HepG2 (cell line): ENCODE results near the gene RASA2. TPM values are rescaled to one million over a fixed set of nuclear protein-coding genes. Genes with fewer than 3 reads are reported as not detected.

Experiments used
- AHDC1 ChIP-seq: sonication (generic); formaldehyde crosslinking; IDR thresholded peaks from 2 replicates; pipeline ENCODE4 v1.5.1; 2020; ENCODE audit warnings: mild to moderate bottlenecking, missing genetic modification reagents, borderline replicate concordance
- CHD2 ChIP-seq: IDR thresholded peaks from 2 replicates; pipeline ENCODE4 v1.6.1; 2011; ENCODE audit warnings: low read depth, low read length, improper control_type of control experiment
- KLF13 ChIP-seq: sonication (generic); formaldehyde crosslinking; IDR thresholded peaks from 2 replicates; pipeline ENCODE4 v1.4.0; 2020; ENCODE audit warnings: mild to moderate bottlenecking, missing genetic modification reagents
- NKX3-1 ChIP-seq: sonication (generic); formaldehyde crosslinking; IDR thresholded peaks from 2 replicates; pipeline ENCODE4 v1.5.0; 2020; ENCODE audit warnings: missing genetic modification reagents
- PAX8 ChIP-seq: sonication (generic); formaldehyde crosslinking; IDR thresholded peaks from 2 replicates; pipeline ENCODE4 v1.8.0; 2022; ENCODE audit warnings: mild to moderate bottlenecking, missing genetic modification reagents, borderline replicate concordance
- RXRA ChIP-seq: sonication (generic); formaldehyde crosslinking; IDR thresholded peaks from 2 replicates; pipeline ENCODE4 v1.5.1; 2020; ENCODE audit warnings: missing genetic modification reagents
- SKIL ChIP-seq: sonication (generic); formaldehyde crosslinking; IDR thresholded peaks from 2 replicates; pipeline ENCODE4 v1.8.0; 2022; ENCODE audit warnings: missing genetic modification reagents, mild to moderate bottlenecking, moderate library complexity, borderline replicate concordance
- TOE1 ChIP-seq: sonication (generic); formaldehyde crosslinking; IDR thresholded peaks from 2 replicates; pipeline ENCODE4 v1.4.0; 2020; ENCODE audit warnings: mild to moderate bottlenecking, missing genetic modification reagents
- XBP1 ChIP-seq: sonication (generic); formaldehyde crosslinking; IDR thresholded peaks from 2 replicates; pipeline ENCODE4 v1.5.0; 2020; ENCODE audit warnings: missing genetic modification reagents
- ZBTB3 ChIP-seq: sonication (generic); formaldehyde crosslinking; IDR thresholded peaks from 2 replicates; pipeline ENCODE4 v1.4.0; 2020; ENCODE audit warnings: low read depth, mild to moderate bottlenecking, moderate library complexity, missing genetic modification reagents, borderline replicate concordance
- ZFP36 ChIP-seq: fragments of 150-350 bp; IDR thresholded peaks from 2 replicates; pipeline ENCODE4 v1.6.1; 2018; ENCODE audit warnings: borderline replicate concordance, low read length, low read depth; ENCODE audit not compliant: partially characterized antibody
- ZNF224 ChIP-seq: sonication (generic); formaldehyde crosslinking; IDR thresholded peaks from 2 replicates; pipeline ENCODE4 v1.5.0; 2020; ENCODE audit warnings: mild to moderate bottlenecking, missing genetic modification reagents
- ZNF253 ChIP-seq: sonication (generic); formaldehyde crosslinking; IDR thresholded peaks from 2 replicates; pipeline ENCODE4 v1.8.0; 2022; ENCODE audit warnings: mild to moderate bottlenecking, missing genetic modification reagents, borderline replicate concordance
- ZNF275 ChIP-seq: sonication (generic); formaldehyde crosslinking; IDR thresholded peaks from 2 replicates; pipeline ENCODE4 v1.8.0; 2022; ENCODE audit warnings: missing genetic modification reagents, mild to moderate bottlenecking, inconsistent platforms, borderline replicate concordance
- ZNF780A ChIP-seq: sonication (generic); formaldehyde crosslinking; IDR thresholded peaks from 2 replicates; pipeline ENCODE4 v1.8.0; 2022; ENCODE audit warnings: mild to moderate bottlenecking, missing genetic modification reagents, moderate library complexity
- ZNF790 ChIP-seq: sonication (generic); formaldehyde crosslinking; IDR thresholded peaks from 2 replicates; pipeline ENCODE4 v1.8.0; 2022; ENCODE audit warnings: missing genetic modification reagents, mild to moderate bottlenecking, borderline replicate concordance
- polyA plus RNA-seq, 8 experiments: library from polyadenylated mRNA; depleted of rRNA in 3 of 8; stranded (reverse) in 7 of 8; unstranded in 1 of 8; fragments of >200 nt; fragmentation: Illumina TruSeq in 4 of 8; extraction: Trizol in 4 of 8; gene quantifications; 2 replicates each; pipeline versions ENCODE4 v1.2.1 to v1.2.3, GENCODE V29; 2011 to 2016; ENCODE audit warnings: low read depth in 4 of 8, missing spikeins in 1 of 8, mixed read lengths in 1 of 8; ENCODE audit not compliant: insufficient read depth in 1 of 8
- total RNA-seq, 5 experiments: library from RNA; depleted of rRNA; stranded (reverse); fragments of >200 nt; fragmentation: Illumina TruSeq; extraction: Trizol; gene quantifications; 2 replicates each; pipeline ENCODE4 v1.2.3, GENCODE V29; 2016; ENCODE audit warnings: low read depth in 1 of 5

Gene RASA2
- total and polyA plus RNA-seq, 2 of the 13 experiments (the other 11 are each of a cell fraction or from before 2014, with no cell fraction given): 5.4 to 8.5 TPM

GRCh38 chr3:141487521-141488252 is 860 bp downstream of the RASA2 start (continued):
- no peak for TF ChIP-seq ZNF790 (CRISPR knock-in tag)
- no peak for TF ChIP-seq ZNF780A (CRISPR knock-in tag)
- no peak for TF ChIP-seq ZNF224 (CRISPR knock-in tag)
- TF ChIP-seq ZBTB3: no peak
- TF ChIP-seq KLF13 (CRISPR knock-in tag): no peak
- no peak for TF ChIP-seq PAX8 (CRISPR knock-in tag)
- TF ChIP-seq ZFP36: no peak
- TF ChIP-seq NKX3-1 (CRISPR knock-in tag): peak; percentile 45; the same call in 1 of the 2 replicates
- no peak for TF ChIP-seq TOE1 (CRISPR knock-in tag)
- peak; percentile 44; the same call in 1 of the 2 replicates for TF ChIP-seq SKIL (CRISPR knock-in tag)
- TF ChIP-seq XBP1 (CRISPR knock-in tag): no peak
- no peak for TF ChIP-seq CHD2
- TF ChIP-seq AHDC1 (CRISPR knock-in tag): no peak
- TF ChIP-seq RXRA: peak; percentile 57; the same call in 1 of the 2 replicates
- no peak; the same call in 1 of the 2 replicates for TF ChIP-seq ZNF275 (CRISPR knock-in tag)
- TF ChIP-seq ZNF253 (CRISPR knock-in tag): no peak
